Lung (tissue), 12 donors: ENCODE measurements around the gene CEP95. TPM values are rescaled to one million over a fixed set of nuclear protein-coding genes. Genes with fewer than 3 reads are reported as not detected.
A peak's percentile ranks its signal among the peaks of the same experiment; 100 is the strongest.
"Not testable (repeated sequence)": the region's sequence is repeated elsewhere in the genome, so short reads cannot be mapped to it uniquely, and the experiment has no call there.

Source experiments
- ATAC-seq: fragments of 200-7000 bp; cut with Tn5 transposase; one replicate; pipeline ENCODE4 v1.9.1; 2020; ENCODE audit warnings: moderate number of reproducible peaks; ENCODE audit not compliant: insufficient read depth, low FRiP score
- DNase-seq, 3 donors: peaks; one replicate each; pipeline ENCODE4 v3.0.0-alpha.2; 2013 to 2017
- H3K27ac ChIP-seq, 2 donors: one replicate each; pipeline ENCODE4 v1.5.1; 2013; ENCODE audit warnings: mild to moderate bottlenecking in 2 of 2, moderate library complexity in 2 of 2, control low read depth in 1 of 2, inconsistent platforms in 1 of 2, low read depth in 1 of 2, low read length in 1 of 2
- H3K27me3 ChIP-seq, 3 donors: one replicate each; pipeline ENCODE4 v1.5.1; 2013; ENCODE audit warnings: low read length in 2 of 3; ENCODE audit not compliant: control insufficient read depth in 3 of 3, insufficient read depth in 3 of 3
- H3K36me3 ChIP-seq, 4 donors: one replicate each; pipeline ENCODE4 v1.5.1; 2013; ENCODE audit warnings: low read length in 4 of 4, mild to moderate bottlenecking in 1 of 4, moderate library complexity in 1 of 4; ENCODE audit not compliant: control insufficient read depth in 4 of 4, insufficient read depth in 4 of 4
- H3K4me1 ChIP-seq, 5 donors: one replicate each; pipeline ENCODE4 v1.5.1; 2013; ENCODE audit warnings: low read length in 5 of 5, mild to moderate bottlenecking in 2 of 5, moderate library complexity in 1 of 5; ENCODE audit not compliant: control insufficient read depth in 5 of 5, insufficient read depth in 5 of 5
- H3K4me3 ChIP-seq: one replicate; pipeline ENCODE4 v1.5.1; 2013; ENCODE audit warnings: mild to moderate bottlenecking, control low read depth, moderate library complexity
- H3K9ac ChIP-seq, 2 donors: one replicate each; pipeline ENCODE4 v1.5.1; 2013; ENCODE audit warnings: low read length in 2 of 2, control low read depth in 1 of 2; ENCODE audit not compliant: insufficient read depth in 1 of 2
- H3K9me3 ChIP-seq, 4 donors: one replicate each; pipeline ENCODE4 v1.5.1; 2013; ENCODE audit warnings: low read length in 3 of 4, mild to moderate bottlenecking in 1 of 4, moderate library complexity in 1 of 4; ENCODE audit not compliant: control insufficient read depth in 4 of 4, insufficient read depth in 3 of 4
- CTCF ChIP-seq: IDR thresholded peaks from 2 replicates; pipeline ENCODE4 v1.5.1; 2012; ENCODE audit warnings: mild to moderate bottlenecking; ENCODE audit errors: control extremely low read depth, extremely low read depth
- WGBS, 2 donors: extraction: QIAGEN DNeasy Blood & Tissue Kit; methylation state at CpG; one replicate each; pipeline ENCODE4 v1.1.7; 2013; 5-methylcytosine and 5-hydroxymethylcytosine counted together
- polyA plus RNA-seq, 2 donors: library from polyadenylated mRNA; stranded (reverse); fragments of 200-250 nt; gene quantifications; one replicate each; pipeline ENCODE4 v1.2.1, GENCODE V29; 2013
- total RNA-seq, 2 donors: library from RNA; depleted of rRNA in 1 of 2; stranded (reverse); fragments of >200 nt in 1 of 2; gene quantifications; one replicate each; pipeline ENCODE4 v1.2.1, GENCODE V29; 2014 to 2021
- donor health status: control.
- donor health status: control.
- donor health status: Bipolar disorder and iron deficiency.
- donor health status: healthy.
- donor health status: DM: yes; HTN: yes; CAD: no.

The CEP95 gene
- total and polyA plus RNA-seq, 4 donors: 12.8 to 115 (median 32.7) TPM

DNA sequence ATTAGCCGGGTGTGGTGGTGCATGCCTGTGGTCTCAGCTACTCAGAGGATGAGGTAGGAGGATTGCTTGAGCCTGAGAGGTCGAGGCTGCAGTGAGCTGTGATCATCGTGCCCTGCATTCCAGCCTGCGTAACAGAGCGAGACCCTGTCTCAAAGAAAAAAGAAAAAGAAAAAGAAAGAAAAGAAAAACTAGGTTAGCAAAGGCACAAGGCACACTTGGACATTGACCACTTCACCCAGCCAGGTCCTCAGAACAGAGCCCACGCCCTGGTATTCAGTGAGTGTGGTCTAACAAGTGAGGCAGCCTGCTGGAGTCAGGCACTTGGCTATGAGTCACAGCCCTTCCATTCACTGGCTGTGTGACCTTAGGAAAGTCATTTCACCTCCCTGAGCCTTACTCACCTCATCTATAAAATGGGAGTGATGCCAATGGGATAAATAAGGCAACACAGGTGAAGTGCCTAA is 47.5 kb upstream of the CEP95 start:
- Histone ChIP-seq H3K36me3 (no peaks in the 10 kb centered on the region), H3K9me3 (no peaks in the 10 kb centered on the region), H3K4me1 (no peaks in the 10 kb centered on the region), H3K27ac (no peak overlapping the region), H3K27me3 (no peaks in the 10 kb centered on the region), H3K4me3 (no peak overlapping the region), H3K9ac (no peak overlapping the region)
- ATAC-seq (no peak), DNase-seq (no peak)
- WGBS, 2 donors: 81 to 94% methylated on average over 6 of the region's 6 CpGs
- TF ChIP-seq CTCF: no peak

DNA sequence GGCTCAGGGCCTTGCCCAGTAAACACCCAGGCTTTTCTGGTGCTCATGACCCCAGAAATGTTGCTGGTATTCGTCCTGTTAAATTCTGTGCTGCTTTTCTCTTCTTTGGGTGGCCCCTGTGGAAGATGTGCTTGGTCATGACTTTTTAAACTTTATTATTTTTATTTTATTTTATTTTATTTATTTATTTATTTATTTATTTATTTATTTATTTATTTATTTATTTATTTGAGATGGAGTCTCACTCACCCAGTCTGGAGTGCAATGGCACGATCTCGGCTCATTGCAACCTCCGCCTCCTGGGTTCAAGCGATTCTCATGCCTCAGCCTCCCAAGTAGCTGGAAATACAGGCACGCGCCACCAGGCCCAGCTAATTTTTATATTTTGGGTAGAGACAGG is 47.0 kb upstream of the CEP95 start:
- not testable (repeated sequence) for ATAC-seq, H3K36me3 ChIP-seq, H3K4me1 ChIP-seq, H3K9me3 ChIP-seq, H3K27ac ChIP-seq, H3K4me3 ChIP-seq, H3K27me3 ChIP-seq, DNase-seq, H3K9ac ChIP-seq
- 98 to 99% methylated on average over 7 of the region's 7 CpGs for WGBS, 2 donors

DNA sequence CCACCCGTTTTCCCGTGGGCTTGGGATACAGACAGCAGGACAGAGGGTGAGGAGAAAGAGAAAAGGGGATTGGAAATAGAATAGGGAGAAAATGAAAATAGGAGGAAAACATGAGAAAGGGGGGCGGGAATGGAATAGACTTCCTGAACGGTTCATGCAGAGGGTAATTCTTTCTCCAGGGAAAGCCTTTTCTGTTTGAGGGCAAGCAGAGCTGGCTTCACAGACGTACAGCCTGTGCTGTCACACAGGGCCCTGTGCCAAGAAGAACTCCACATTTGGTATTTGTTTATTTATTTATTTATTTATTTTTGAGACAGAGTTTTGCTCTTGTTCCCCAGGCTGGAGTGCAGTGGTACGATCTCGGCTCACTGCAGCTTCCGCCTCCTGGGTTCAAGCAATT is 45.8 kb upstream of the CEP95 start:
- Histone ChIP-seq H3K9ac (no peak overlapping the region), H3K4me1 (no peaks in the 10 kb centered on the region), H3K27me3 (no peaks in the 10 kb centered on the region), H3K36me3 (no peaks in the 10 kb centered on the region), H3K4me3 (no peak overlapping the region), H3K9me3 (no peaks in the 10 kb centered on the region), H3K27ac (no peak overlapping the region)
- peak; percentile 27 to 71 (median 52) for DNase-seq
- ATAC-seq: no peak
- WGBS, 2 donors: 76 to 82% methylated on average over 8 of the region's 8 CpGs
- no peak for TF ChIP-seq CTCF

DNA sequence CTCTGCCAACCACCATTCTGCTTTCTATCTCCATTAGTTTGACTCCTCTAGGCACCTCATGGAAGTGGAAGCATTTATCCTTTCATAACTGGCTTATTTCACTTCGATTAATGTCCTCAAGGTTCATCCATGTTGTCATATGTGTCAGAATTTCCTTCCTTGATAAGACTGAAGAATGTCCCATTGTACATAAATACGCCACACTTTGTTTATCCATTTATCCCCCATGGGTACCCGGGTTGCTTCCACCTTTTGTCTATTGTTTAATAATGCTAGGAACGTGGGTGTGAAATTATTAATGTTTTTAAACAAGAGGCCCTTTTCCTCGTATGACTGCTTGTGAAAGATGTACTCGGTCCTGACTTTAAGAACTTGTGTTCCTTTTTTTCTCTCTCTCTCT is 45.0 kb upstream of the CEP95 start:
- no peak for ATAC-seq
- Histone ChIP-seq H3K9ac (no peak overlapping the region), H3K4me3 (no peak overlapping the region), H3K9me3 (no peaks in the 10 kb centered on the region), H3K27me3 (no peaks in the 10 kb centered on the region), H3K4me1 (no peaks in the 10 kb centered on the region), H3K36me3 (peaks cover 0 to 2% (median 0%) of the 10 kb centered on the region in 4 donors), H3K27ac (no peak overlapping the region)
- DNase-seq: peak in 1 of 3 donors; percentile 6
- TF ChIP-seq CTCF: no peak
- WGBS, 2 donors: 68 to 69% methylated on average over 6 of the region's 6 CpGs
